ENCODE data around the gene ZNF576.
A peak's percentile ranks its signal among the peaks of the same experiment; 100 is the strongest.

ZNF576 gene

DNA sequence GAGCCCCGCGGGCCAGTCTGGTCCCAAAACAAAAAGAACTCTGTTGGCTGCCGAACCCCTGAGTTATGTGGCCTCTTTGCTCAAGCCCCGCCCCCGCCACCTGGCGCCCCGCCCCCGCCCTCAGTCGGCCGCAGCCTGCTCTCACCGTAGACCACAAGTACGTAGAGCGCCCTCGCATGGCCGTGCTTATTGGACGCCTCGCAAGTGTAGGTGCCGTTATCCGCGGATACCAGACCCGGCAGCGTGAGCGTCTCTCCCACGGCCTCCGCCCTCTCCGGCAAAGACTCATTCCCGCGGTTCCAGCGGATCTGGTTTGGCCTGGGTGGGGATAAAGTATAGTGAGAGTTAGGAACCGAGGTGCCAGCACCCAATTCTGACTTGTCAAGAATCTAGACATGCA, 28.5 kb downstream of the ZNF576 start:
- TF ChIP-seq EZH2phosphoT487 (conservative IDR thresholded peaks at IDR 0.05; ENCODE audit: low read length) (no peak), CTCF (IDR thresholded peaks at IDR 0.05; ENCODE audit: insufficient read depth, low read length, poor library complexity, severe bottlenecking) (peak; percentile 33)
- peak overlapping the region; percentile 19 for H3K4me2 ChIP-seq (ENCODE audit: low read depth, low read length, poor library complexity, severe bottlenecking)

GRCh38 chr19:43625918-43626579, 29.7 kb downstream of the ZNF576 start:
- no peak overlapping the region for H3K4me3 ChIP-seq (ENCODE audit: insufficient read depth, low read length, poor library complexity, severe bottlenecking)
- H3K9ac ChIP-seq (ENCODE audit: low read length) = no peak overlapping the region
- H3K27ac ChIP-seq (ENCODE audit: low read depth, low read length) = no peak overlapping the region

More for the DNA sequence above, 28.5 kb downstream of the ZNF576 start:
- H3K9me3 ChIP-seq (ENCODE audit: insufficient read depth, low read length) = no peaks in the 10 kb centered on the region
- H2AFZ ChIP-seq (ENCODE audit: low read depth, low read length, severe bottlenecking) = no peak overlapping the region
- no peak overlapping the region for H3K4me3 ChIP-seq (ENCODE audit: insufficient read depth, low read length, poor library complexity, severe bottlenecking)
- peaks cover 22% of the 10 kb centered on the region for H3F3A ChIP-seq (ENCODE audit: insufficient read depth)
- H3K79me2 ChIP-seq (ENCODE audit: insufficient read depth, low read length) = no peaks in the 10 kb centered on the region
- no peak overlapping the region for H3K27ac ChIP-seq (ENCODE audit: low read depth, low read length)
- H4K20me1 ChIP-seq (ENCODE audit: low read depth, low read length) = no peaks in the 10 kb centered on the region
- H3K9ac ChIP-seq (ENCODE audit: low read length) = no peak overlapping the region
- no peaks in the 10 kb centered on the region for H3K27me3 ChIP-seq (ENCODE audit: low read length)
- no peaks in the 10 kb centered on the region for H3K36me3 ChIP-seq (ENCODE audit: low read length)
- no peaks in the 10 kb centered on the region for H3K9me2 ChIP-seq (replicated peaks; ENCODE audit: insufficient read depth, low read length)

GRCh38 chr19:43626838-43627237, 30.4 kb downstream of the ZNF576 start:
- Histone ChIP-seq H3K4me2 (ENCODE audit: low read depth, low read length, poor library complexity, severe bottlenecking) (no peak overlapping the region), H3K27me3 (ENCODE audit: low read length) (no peaks in the 10 kb centered on the region), H3K9ac (ENCODE audit: low read length) (no peak overlapping the region)

More at GRCh38 chr19:43625918-43626579, 29.7 kb downstream of the ZNF576 start:
- no peak overlapping the region for H2AFZ ChIP-seq (ENCODE audit: low read depth, low read length, severe bottlenecking)
- no peaks in the 10 kb centered on the region for H3K36me3 ChIP-seq (ENCODE audit: low read length)
- H3K79me2 ChIP-seq (ENCODE audit: insufficient read depth, low read length) = no peaks in the 10 kb centered on the region
- no peaks in the 10 kb centered on the region for H3K27me3 ChIP-seq (ENCODE audit: low read length)
- no peaks in the 10 kb centered on the region for H3K9me2 ChIP-seq (replicated peaks; ENCODE audit: insufficient read depth, low read length)
- H4K20me1 ChIP-seq (ENCODE audit: low read depth, low read length) = no peaks in the 10 kb centered on the region
- H3K9me3 ChIP-seq (ENCODE audit: insufficient read depth, low read length) = no peaks in the 10 kb centered on the region
- TF ChIP-seq CTCF (IDR thresholded peaks at IDR 0.05; ENCODE audit: insufficient read depth, low read length, poor library complexity, severe bottlenecking) (no peak), EZH2phosphoT487 (conservative IDR thresholded peaks at IDR 0.05; ENCODE audit: low read length) (no peak)
- peaks cover 13% of the 10 kb centered on the region for H3F3A ChIP-seq (ENCODE audit: insufficient read depth)
- H3K4me2 ChIP-seq (ENCODE audit: low read depth, low read length, poor library complexity, severe bottlenecking) = no peak overlapping the region

More at GRCh38 chr19:43626838-43627237, 30.4 kb downstream of the ZNF576 start:
- H3K4me3 ChIP-seq (ENCODE audit: insufficient read depth, low read length, poor library complexity, severe bottlenecking) = no peak overlapping the region
- H3K9me3 ChIP-seq (ENCODE audit: insufficient read depth, low read length) = no peaks in the 10 kb centered on the region
- H3K36me3 ChIP-seq (ENCODE audit: low read length) = no peaks in the 10 kb centered on the region
- no peaks in the 10 kb centered on the region for H4K20me1 ChIP-seq (ENCODE audit: low read depth, low read length)
- H3K27ac ChIP-seq (ENCODE audit: low read depth, low read length) = no peak overlapping the region
- no peak for TF ChIP-seq CTCF (IDR thresholded peaks at IDR 0.05; ENCODE audit: insufficient read depth, low read length, poor library complexity, severe bottlenecking)
- no peak for TF ChIP-seq EZH2phosphoT487 (conservative IDR thresholded peaks at IDR 0.05; ENCODE audit: low read length)
- H3K9me2 ChIP-seq (replicated peaks; ENCODE audit: insufficient read depth, low read length) = no peaks in the 10 kb centered on the region
- H3K79me2 ChIP-seq (ENCODE audit: insufficient read depth, low read length) = no peaks in the 10 kb centered on the region
- H2AFZ ChIP-seq (ENCODE audit: low read depth, low read length, severe bottlenecking) = no peak overlapping the region
- peaks cover 8% of the 10 kb centered on the region for H3F3A ChIP-seq (ENCODE audit: insufficient read depth)

Measured in SU-DHL-6 (cell line).